SK-N-SH (cell line): ENCODE data around the gene SNAP29.

Experiments used
- EZH2phosphoT487 ChIP-seq: fragments of 200-600 bp; sonication (generic); IDR thresholded peaks from 2 replicates; pipeline ENCODE4 v1.6.1; 2017; ENCODE audit warnings: low read depth, mixed run types, mild to moderate bottlenecking, antibody characterized with exemption, moderate library complexity, borderline replicate concordance
- FOSL2 ChIP-seq: IDR thresholded peaks from 2 replicates; pipeline ENCODE4 v1.4.0; 2012; ENCODE audit warnings: low read depth, mild to moderate bottlenecking, moderate library complexity, borderline replicate concordance
- RAD21 ChIP-seq: IDR thresholded peaks from 2 replicates; pipeline ENCODE4 v1.6.1; 2012; ENCODE audit warnings: mild to moderate bottlenecking, low read length
- SIN3A ChIP-seq: IDR thresholded peaks from 2 replicates; pipeline ENCODE4 v1.6.1; 2012; ENCODE audit warnings: low read depth, mild to moderate bottlenecking, low read length, moderate library complexity, borderline replicate concordance
- TF ChIP-seq, protein P1 (sequence below): fragments of 200-600 bp; sonication (generic); IDR thresholded peaks from 2 replicates; pipeline ENCODE4 v1.6.1; 2017; ENCODE audit warnings: antibody characterized with exemption, mild to moderate bottlenecking, moderate library complexity
- TF ChIP-seq, protein P2 (sequence below): IDR thresholded peaks from 2 replicates; pipeline ENCODE4 v1.4.0; 2012; ENCODE audit warnings: low read depth, borderline replicate concordance
- TF ChIP-seq, protein P3 (sequence below): IDR thresholded peaks from 2 replicates; pipeline ENCODE4 v1.4.0; 2012; ENCODE audit warnings: low read depth

- no peak for TF ChIP-seq SIN3A
- TF ChIP-seq, protein P1, sequence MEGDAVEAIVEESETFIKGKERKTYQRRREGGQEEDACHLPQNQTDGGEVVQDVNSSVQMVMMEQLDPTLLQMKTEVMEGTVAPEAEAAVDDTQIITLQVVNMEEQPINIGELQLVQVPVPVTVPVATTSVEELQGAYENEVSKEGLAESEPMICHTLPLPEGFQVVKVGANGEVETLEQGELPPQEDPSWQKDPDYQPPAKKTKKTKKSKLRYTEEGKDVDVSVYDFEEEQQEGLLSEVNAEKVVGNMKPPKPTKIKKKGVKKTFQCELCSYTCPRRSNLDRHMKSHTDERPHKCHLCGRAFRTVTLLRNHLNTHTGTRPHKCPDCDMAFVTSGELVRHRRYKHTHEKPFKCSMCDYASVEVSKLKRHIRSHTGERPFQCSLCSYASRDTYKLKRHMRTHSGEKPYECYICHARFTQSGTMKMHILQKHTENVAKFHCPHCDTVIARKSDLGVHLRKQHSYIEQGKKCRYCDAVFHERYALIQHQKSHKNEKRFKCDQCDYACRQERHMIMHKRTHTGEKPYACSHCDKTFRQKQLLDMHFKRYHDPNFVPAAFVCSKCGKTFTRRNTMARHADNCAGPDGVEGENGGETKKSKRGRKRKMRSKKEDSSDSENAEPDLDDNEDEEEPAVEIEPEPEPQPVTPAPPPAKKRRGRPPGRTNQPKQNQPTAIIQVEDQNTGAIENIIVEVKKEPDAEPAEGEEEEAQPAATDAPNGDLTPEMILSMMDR, result no peak
- no peak for TF ChIP-seq EZH2phosphoT487
- no peak for TF ChIP-seq RAD21
- no peak for TF ChIP-seq FOSL2
- TF ChIP-seq, protein P2, sequence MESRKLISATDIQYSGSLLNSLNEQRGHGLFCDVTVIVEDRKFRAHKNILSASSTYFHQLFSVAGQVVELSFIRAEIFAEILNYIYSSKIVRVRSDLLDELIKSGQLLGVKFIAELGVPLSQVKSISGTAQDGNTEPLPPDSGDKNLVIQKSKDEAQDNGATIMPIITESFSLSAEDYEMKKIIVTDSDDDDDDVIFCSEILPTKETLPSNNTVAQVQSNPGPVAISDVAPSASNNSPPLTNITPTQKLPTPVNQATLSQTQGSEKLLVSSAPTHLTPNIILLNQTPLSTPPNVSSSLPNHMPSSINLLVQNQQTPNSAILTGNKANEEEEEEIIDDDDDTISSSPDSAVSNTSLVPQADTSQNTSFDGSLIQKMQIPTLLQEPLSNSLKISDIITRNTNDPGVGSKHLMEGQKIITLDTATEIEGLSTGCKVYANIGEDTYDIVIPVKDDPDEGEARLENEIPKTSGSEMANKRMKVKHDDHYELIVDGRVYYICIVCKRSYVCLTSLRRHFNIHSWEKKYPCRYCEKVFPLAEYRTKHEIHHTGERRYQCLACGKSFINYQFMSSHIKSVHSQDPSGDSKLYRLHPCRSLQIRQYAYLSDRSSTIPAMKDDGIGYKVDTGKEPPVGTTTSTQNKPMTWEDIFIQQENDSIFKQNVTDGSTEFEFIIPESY, result no peak
- TF ChIP-seq, protein P3, sequence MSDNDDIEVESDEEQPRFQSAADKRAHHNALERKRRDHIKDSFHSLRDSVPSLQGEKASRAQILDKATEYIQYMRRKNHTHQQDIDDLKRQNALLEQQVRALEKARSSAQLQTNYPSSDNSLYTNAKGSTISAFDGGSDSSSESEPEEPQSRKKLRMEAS, result no peak
These were observed 69.8 kb downstream of the SNAP29 start for GRCh38 chr22:20928573-20928967.
